ENCODE data around the gene ITGB5. TPM values are rescaled to one million over a fixed set of nuclear protein-coding genes. Genes with fewer than 3 reads are reported as not detected.

Gene ITGB5
- polyA plus RNA-seq, 3 donors: 0.68 to 1.2 (median 1.0) TPM

- H3K27me3 Mint-ChIP-seq (ENCODE audit: low read depth in 3 of 3): peaks cover 3 to 8% (median 8%) of the 10 kb centered on the region in 3 donors
- intact Hi-C loops (cut with micrococcal nuclease): no loop called here
- TF ChIP-seq CTCF (IDR thresholded peaks at IDR 0.05): no peak
- no peak overlapping the region for H2AFZ ChIP-seq (ENCODE audit: insufficient read depth, low read depth, low read length, poor library complexity, severe bottlenecking)
- H3K27me3 ChIP-seq (ENCODE audit: control insufficient read depth in 2 of 2, insufficient read depth in 2 of 2, low read length in 2 of 2): no peaks in the 10 kb centered on the region
- no CpG with 5 or more reads among the region's 2 CpGs for WGBS (ENCODE audit: insufficient coverage)
- no peaks in the 10 kb centered on the region for H3K36me3 Mint-ChIP-seq
- no peak overlapping the region for H3K4me2 ChIP-seq (replicated peaks; ENCODE audit: extremely low read depth, low read length, poor library complexity, severe bottlenecking)
- H3K4me1 Mint-ChIP-seq: peaks cover 34% of the 10 kb centered on the region
- no peak overlapping the region for H3K4me3 Mint-ChIP-seq
- no peaks in the 10 kb centered on the region for H3K36me3 ChIP-seq (replicated peaks in 1 of 2; ENCODE audit: control insufficient read depth in 1 of 2, insufficient read depth in 2 of 2, low read length in 2 of 2)
- DNase-seq: no peak
- no peaks in the 10 kb centered on the region for H3K9me3 ChIP-seq (replicated peaks in 1 of 2; ENCODE audit: control insufficient read depth in 1 of 2, insufficient read depth in 1 of 2, low read length in 2 of 2)
- no peak overlapping the region for H3K9ac ChIP-seq (ENCODE audit: insufficient read depth, low read length, poor library complexity, severe bottlenecking)
- peaks cover 14 to 16% of the 10 kb centered on the region in 2 donors for H3K4me1 ChIP-seq (ENCODE audit: control insufficient read depth in 1 of 2, insufficient read depth in 2 of 2, low read length in 2 of 2)
- H3K4me3 ChIP-seq (replicated peaks in 1 of 3; ENCODE audit: low read depth in 2 of 3, low read length in 3 of 3): no peak overlapping the region
- no peaks in the 10 kb centered on the region for H4K20me1 ChIP-seq (ENCODE audit: insufficient read depth, low read length)
- H3K79me2 ChIP-seq (ENCODE audit: insufficient read depth, low read length): no peaks in the 10 kb centered on the region
- no peak overlapping the region for H3K27ac Mint-ChIP-seq
- peaks cover 0 to 2% (median 0%) of the 10 kb centered on the region in 7 donors for H3K9me3 Mint-ChIP-seq
- no peak overlapping the region for H3K27ac ChIP-seq (ENCODE audit: low read depth in 1 of 2, low read length in 2 of 2)
Observed at GRCh38 chr3:124788254-124788745, 98.9 kb downstream of the ITGB5 start.

- Mint-ChIP-seq H3K4me3 (no peak overlapping the region), H3K27ac (no peak overlapping the region), H3K9me3 (peaks cover 0 to 2% (median 0%) of the 10 kb centered on the region in 7 donors), H3K36me3 (no peaks in the 10 kb centered on the region), H3K4me1 (peaks cover 37% of the 10 kb centered on the region), H3K27me3 (ENCODE audit: low read depth in 3 of 3) (peaks cover 3 to 11% (median 8%) of the 10 kb centered on the region in 3 donors)
- no peaks in the 10 kb centered on the region for H3K36me3 ChIP-seq (replicated peaks in 1 of 2; ENCODE audit: control insufficient read depth in 1 of 2, insufficient read depth in 2 of 2, low read length in 2 of 2)
- H3K79me2 ChIP-seq (ENCODE audit: insufficient read depth, low read length): no peaks in the 10 kb centered on the region
- H3K27ac ChIP-seq (ENCODE audit: low read depth in 1 of 2, low read length in 2 of 2): no peak overlapping the region
- peaks cover 14 to 16% of the 10 kb centered on the region in 2 donors for H3K4me1 ChIP-seq (ENCODE audit: control insufficient read depth in 1 of 2, insufficient read depth in 2 of 2, low read length in 2 of 2)
- no CpG with 5 or more reads among the region's 3 CpGs for WGBS (ENCODE audit: insufficient coverage)
- intact Hi-C loops (cut with micrococcal nuclease): no loop called here
- TF ChIP-seq CTCF (IDR thresholded peaks at IDR 0.05): no peak
- no peaks in the 10 kb centered on the region for H4K20me1 ChIP-seq (ENCODE audit: insufficient read depth, low read length)
- no peaks in the 10 kb centered on the region for H3K27me3 ChIP-seq (ENCODE audit: control insufficient read depth in 2 of 2, insufficient read depth in 2 of 2, low read length in 2 of 2)
- no peak overlapping the region for H2AFZ ChIP-seq (ENCODE audit: insufficient read depth, low read depth, low read length, poor library complexity, severe bottlenecking)
- H3K9me3 ChIP-seq (replicated peaks in 1 of 2; ENCODE audit: control insufficient read depth in 1 of 2, insufficient read depth in 1 of 2, low read length in 2 of 2): no peaks in the 10 kb centered on the region
- no peak for DNase-seq
- no peak overlapping the region for H3K4me3 ChIP-seq (replicated peaks in 1 of 3; ENCODE audit: low read depth in 2 of 3, low read length in 3 of 3)
- no peak overlapping the region for H3K9ac ChIP-seq (ENCODE audit: insufficient read depth, low read length, poor library complexity, severe bottlenecking)
- no peak overlapping the region for H3K4me2 ChIP-seq (replicated peaks; ENCODE audit: extremely low read depth, low read length, poor library complexity, severe bottlenecking)
Observed at GRCh38 chr3:124787476-124788195, 99.5 kb downstream of the ITGB5 start.

Measured in CD14-positive monocyte (primary cell).